HG03064 (cell line): Measurements from ENCODE around the gene SPR.
A peak's percentile ranks its signal among the peaks of the same experiment; 100 is the strongest.
"Not testable (repeated sequence)": the region's sequence is repeated elsewhere in the genome, so short reads cannot be mapped to it uniquely, and the experiment has no call there.

Experiments used
- ATAC-seq: cut with Tn5 transposase; IDR thresholded peaks from one replicate; pipeline ENCODE4 v1.9.1; 2021; ENCODE audit warnings: low read depth; ENCODE audit not compliant: unreplicated experiment

The SPR gene

DNA sequence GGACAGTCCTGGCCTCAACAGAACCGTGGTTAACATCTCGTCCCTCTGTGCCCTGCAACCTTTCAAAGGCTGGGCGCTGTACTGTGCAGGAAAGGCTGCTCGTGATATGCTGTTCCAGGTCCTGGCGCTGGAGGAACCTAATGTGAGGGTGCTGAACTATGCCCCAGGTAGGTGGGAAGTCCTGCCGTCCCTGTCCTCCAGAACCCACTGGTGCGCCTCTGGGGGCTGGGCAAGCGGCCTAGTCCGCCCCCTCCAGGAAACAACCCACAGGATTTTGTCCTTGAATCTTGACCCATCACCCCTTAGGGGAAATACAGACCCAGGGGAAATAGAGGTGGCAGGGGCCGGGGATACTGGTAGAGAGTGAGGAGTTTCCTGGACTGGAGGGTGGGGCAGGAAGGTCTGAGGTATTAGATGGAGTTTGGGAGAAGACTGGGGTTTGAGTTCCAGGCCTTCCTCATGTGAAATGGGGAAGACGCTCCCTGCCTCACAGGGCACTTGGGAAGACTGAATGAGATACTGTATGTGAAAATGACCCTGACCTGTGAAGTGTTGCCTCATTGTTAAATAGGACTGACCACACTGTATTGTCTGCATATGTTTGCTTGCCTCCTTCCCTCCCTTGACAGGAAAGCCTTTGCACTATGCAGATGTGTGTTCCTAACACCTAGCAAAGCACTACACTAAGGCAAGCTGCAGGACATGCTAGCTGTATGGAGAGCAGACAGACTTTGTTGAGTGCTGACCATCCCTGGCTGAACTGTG is 1.4 kb downstream of the SPR start:
- ATAC-seq = no peak

DNA sequence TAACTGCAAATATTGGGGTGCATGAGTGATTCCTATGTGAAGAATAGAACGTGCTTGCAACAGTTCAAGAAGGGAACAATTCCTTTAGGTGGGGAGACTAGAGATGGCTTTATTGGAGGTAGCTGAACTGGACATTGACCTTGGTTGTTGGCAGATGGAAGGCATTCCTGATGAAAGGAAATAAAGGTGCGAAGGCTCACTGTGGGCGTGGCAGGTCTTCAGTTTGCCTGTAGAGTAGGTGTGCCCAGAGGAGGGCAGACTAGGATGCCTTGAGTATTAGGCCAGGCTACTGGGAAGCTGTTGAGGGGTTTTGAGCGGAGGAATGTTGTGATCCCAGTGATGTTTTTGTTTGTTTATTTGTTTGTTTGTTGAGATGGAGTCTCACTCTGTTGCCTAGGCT is 2.8 kb downstream of the SPR start:
- no peak for ATAC-seq

DNA sequence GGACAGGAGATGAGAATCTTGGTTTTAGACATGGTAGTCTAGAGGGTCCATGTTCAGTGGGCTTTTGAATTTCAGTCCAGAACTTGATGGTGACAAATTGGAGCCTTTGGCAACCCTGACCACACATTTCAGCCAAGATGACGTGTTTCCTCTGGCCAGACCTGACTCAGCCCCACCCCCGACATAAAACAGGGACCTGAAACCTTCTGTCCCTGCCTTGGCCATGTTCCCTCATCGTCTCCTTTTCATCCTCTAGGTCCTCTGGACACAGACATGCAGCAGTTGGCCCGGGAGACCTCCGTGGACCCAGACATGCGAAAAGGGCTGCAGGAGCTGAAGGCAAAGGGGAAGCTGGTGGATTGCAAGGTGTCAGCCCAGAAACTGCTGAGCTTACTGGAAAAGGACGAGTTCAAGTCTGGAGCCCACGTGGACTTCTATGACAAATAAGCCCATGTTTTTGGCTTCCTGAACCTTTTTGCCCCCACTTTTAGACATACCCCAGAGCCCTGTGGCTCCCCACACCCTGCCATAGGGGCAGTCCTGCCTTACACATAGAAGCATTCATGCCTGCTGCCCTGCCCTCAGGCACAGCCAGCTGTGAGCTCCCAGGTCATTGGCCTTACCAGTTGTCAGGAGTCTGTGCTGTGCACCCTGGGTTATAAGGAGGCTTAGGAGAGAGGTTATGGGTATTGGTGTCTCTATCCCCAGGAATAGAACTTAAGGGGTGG is 4.0 kb downstream of the SPR start:
- ATAC-seq = no peak

DNA sequence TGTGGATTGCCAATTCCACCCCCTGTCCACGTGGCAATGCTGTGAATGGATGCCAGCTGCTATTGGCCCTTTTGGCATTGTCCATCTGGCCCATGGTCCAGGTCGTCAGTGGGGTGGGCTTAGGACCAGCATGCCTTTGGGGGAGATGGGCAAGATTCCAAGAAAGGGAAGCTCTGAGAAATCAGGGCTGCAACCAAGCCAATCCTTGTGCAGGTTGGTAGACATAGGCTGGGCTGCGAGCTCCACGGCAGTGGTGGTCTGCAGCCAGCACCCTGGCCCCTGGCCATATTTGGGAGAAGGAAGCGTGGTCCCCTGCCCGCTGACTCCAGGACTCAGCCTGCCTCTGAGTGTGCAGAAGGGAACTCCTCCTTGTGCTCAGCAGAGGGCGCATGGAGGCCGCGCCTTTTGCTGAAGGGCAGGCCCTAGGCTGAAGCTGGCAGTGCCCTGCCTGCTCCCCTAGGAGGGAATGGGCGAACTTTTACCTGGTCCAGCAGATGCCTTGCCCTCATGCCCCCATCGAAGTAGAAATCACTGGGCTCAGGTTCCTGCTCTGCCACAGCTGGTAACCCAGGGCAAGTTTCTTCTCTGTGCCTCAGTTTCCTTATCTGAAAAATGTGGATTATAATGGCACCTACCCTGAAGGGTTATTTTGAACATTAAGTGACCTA is 5.4 kb downstream of the SPR start:
- peak; percentile 52 for ATAC-seq

DNA sequence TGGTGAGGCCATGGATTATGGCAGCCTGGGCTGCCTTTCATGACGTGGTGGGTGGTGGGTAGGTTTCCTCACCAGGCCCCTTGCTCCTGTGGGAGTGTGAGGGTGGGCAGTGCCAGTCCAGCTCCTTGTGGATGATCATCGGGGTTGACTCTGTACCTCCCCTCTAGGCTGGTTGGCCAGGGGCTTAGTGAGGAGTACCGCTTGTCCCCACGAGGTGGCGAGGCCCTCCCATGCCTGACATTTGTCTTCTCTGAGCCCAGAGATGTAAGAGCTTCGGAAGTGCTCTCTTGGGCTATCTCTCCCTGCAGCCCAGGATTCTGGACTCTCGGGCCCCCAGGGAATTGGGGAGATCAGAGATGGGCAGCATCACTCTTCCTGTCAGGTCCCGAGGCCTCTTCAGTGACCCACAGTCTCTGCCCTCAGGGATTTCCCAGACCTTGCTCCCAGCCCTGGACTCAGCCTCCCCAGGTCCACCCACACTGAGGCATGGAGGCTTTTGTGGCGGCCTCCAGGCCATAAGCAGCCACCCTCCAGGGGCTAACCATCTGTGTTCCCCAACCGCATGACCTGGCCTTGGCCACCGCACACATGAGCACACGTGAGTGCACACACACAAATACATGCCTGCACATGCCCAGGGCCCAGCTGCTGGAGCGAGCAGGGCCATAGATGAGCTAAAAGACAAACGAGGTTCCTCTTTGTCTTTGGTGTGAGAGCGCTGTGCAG is 6.5 kb downstream of the SPR start:
- ATAC-seq = peak; percentile 54

DNA sequence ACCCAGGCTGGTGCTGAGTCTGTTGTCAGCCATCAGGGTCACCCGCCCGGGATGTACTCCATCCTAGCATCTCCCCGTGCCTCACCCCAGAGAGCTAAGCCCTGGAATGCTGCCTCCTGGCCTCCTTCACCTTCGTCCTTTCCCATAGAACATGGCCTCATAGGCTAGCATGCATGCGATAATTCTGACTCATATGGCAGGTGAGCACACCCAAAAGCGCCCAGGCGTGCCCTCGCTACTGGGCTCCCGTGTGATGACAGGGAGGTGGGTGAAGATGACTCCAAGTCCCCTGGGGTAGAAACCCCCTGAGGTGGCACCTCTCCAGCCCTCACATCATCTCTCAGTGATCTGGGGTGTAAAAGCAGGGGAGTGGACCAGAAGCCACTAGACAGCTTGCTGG is 7.3 kb downstream of the SPR start:
- ATAC-seq = no peak

DNA sequence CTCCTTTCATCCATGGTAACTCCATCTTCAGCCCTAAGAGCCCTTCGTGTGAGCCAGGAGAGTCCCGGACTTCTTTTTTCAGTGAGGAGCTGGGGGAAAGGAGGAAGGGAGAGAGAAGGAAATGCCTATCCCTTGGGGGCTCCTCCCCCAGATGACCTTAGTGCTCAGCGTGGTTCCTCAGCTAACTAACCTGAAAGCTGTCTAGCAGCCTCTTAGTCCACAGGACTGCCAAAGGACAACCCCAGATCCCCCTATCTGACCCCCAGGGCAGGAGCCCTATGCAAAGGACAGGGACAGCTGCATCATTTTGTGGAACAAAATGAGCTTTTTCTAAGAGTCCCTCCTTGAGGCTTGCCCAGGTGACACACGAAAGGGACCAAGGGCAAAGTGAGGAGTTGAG is 7.9 kb downstream of the SPR start:
- no peak for ATAC-seq

DNA sequence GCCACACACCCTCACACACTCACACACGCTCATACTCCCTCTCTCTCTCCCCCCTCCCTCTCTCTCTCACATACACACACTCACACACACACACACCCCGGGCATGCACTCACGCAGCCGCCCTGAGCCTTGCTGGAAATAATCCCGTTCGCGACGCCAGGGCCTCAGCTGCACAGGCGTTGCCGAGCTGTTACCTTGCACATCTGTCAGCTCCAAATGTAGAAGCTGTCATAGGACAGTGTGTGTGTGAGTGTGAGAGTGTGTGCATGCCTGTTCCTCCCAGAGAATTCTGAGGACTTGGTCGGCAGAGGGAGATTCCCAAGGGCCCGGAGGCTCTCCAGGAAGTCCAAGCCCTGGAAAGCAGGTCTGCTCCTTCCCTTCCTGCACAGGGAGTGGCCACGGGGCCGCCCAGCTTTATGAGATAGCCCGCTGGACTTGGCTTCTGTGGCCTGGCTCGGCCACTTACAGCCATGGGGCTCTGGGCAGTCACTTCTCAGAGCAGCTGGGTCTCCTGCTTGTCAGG is 8.6 kb downstream of the SPR start:
- ATAC-seq = no peak

DNA sequence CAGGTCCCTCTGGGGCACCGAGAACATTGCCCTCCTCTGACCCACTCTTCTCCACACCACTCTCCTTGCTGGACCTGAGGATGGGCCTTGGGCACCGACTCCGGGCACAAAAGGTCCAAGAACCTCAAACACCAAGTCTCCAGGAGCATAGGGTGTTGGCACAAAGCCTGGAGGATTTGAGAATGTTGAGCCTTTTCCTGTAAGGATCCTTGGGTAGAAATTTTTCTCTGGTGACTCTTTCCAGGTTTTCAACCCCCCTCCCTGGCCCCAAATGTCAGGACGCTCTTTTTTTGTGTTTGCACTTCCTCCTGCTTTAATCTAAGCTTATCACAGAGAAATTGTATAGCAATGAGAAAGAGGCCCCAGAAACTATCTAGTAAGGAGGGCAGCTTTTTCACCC is 9.2 kb downstream of the SPR start:
- no peak for ATAC-seq

DNA sequence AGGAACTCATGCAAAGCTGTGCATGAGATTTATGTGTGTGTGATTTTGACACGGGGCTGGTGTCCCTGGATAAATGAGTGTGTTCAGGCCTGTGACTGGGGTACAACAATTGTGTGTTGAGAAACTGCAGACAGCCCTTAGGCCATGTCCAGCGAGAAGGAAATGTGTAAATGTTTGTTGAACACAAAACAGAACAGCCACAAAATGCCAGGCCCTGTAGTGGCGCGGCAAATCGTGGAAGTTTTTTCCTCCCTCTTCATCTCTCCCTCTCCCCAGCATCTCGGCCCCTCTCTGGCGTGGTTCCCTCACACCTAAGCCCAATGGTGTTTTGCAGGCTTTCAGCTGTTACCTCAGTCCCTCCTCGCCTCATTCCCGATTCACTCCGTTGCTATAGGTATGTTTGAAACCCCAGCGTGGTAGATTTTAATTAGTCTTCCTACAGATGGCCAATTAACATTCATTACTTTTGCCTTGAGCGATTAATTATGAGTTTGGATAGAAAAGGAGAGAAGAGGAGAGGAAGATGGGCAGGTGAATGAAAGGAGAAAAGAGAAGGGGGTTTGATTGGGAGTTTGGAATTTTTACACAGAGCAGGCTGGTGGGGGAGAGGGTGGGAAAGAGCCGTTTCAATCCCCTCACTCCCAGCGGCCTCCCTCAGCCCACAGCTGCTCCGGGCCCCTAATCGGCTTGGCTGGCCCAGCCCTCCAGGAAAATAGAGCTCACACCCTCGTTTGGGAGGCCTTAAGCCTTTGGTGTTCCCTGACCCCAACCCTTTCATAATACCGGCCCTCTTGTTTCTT is 10.8 kb downstream of the SPR start:
- no peak for ATAC-seq

DNA sequence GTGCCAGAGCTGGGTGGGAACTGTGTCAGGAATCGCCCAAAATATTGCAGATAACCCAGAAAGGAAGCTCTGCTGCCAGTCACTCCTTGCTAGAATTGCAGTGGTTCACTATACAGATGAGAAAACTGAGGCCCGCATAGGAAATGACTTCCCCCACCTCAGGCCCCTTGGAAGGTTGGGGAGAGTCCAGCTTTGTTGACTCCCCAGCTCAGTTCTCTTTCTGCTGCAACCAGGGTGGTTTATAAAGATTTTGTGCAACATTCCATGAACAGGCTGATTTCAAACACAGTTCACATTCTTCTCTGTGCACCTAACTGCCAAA is 11.3 kb downstream of the SPR start:
- no peak for ATAC-seq

DNA sequence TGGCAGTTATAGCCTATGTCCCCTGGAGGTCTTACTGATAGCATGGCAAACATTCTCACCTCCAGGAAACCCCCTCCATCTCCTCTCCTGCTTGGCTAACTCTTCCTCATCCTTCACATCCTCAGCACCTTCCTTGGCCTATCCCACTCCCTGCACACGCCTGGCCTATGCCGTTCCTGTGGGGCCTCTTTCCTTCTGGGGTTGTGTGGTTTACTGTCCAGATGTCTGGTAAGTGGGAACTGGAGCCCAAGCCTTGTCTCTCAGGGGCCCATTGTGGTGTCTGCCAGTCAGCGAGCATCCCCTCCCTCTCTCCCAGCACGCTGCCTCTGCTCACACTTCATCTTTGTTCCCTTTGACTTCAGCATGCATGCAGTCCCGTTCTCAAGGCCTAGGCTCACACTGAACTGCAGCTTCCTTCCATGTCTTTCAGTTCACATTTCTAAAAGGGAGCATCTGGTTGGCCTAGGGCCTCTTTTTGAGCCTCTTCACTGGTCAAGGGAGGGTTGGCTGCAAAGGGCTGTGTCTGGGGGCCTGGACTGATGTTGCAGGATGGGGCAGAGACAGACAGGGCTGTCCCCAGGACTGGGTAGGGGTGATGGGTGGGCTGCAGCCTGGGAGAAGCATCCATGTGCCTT is 13.1 kb downstream of the SPR start:
- no peak for ATAC-seq

DNA sequence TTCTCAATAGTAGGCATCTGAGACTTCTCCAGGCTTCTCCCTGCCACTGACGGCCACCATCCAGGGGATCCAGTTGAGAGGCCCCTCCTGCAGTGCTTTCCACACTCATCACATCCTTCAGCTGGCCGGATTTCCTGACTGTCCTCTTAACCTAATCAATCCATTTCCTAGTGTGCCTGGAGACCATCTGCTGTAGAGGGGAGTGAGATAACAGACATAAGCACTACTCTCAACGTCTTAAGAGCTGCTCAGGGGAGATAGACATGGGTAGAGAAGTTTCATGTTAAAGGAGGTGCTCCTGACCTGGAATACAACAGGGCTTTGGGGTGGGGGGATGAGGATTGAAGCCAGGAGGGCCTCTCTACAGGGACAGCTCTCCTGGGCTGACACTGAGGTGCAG is 14.2 kb downstream of the SPR start:
- no peak for ATAC-seq

DNA sequence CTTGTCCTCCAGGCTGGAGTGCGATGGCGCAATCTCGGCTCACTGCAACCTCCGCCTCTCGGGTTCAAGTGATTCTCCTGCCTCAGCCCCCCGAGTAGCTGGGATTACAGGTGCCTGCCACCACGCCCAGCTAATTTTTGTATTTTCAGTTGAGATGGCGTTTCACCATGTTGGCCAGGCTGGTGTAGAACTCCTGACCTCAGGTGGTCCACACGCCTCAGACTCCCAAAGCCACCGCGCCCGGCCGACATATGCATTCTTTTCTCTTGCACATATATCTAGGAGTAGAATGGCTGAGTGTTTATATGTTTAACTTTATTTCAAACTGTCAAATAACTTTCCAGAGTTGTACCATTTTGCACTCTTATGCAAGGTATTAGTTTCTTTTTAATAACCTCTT is 20.2 kb downstream of the SPR start:
- ATAC-seq = not testable (repeated sequence)

DNA sequence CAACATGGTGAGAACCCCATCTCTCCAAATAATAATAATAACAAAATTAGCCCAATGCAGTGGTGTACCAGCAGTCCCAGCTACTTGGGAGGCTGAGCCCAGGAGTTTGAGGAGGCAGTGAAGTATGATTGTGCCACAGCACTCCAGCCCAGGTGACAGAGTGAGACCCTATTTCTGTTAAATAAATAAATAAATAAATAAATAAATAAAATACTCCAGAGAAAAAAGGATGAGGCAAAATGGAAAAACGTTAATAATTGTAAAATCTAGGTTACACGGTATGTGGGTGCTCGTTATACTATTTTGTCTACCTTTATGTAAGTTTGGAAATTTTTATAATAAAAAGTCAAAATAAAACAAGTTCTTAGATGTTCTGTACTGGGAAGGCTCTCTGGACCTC is 21.5 kb downstream of the SPR start:
- ATAC-seq = no peak

DNA sequence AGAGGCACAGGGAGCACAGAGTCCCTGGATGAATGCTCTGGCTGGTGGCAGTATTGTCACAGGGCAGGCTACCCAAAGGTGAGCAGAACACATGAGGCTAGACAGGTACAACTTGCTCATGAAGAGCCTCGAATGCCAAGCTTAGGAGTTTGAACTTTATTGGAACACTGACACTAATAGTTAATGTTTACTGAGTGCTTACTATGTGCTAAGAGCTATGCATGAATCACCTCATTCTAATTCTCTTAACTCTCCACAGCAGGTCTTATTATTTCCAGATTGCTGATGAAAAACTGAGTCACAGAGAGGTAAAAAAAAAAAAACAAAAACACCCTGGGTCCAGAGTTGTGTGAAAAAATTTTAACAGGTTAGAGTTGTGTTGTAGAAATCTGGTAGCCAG is 24.0 kb downstream of the SPR start:
- ATAC-seq = no peak

DNA sequence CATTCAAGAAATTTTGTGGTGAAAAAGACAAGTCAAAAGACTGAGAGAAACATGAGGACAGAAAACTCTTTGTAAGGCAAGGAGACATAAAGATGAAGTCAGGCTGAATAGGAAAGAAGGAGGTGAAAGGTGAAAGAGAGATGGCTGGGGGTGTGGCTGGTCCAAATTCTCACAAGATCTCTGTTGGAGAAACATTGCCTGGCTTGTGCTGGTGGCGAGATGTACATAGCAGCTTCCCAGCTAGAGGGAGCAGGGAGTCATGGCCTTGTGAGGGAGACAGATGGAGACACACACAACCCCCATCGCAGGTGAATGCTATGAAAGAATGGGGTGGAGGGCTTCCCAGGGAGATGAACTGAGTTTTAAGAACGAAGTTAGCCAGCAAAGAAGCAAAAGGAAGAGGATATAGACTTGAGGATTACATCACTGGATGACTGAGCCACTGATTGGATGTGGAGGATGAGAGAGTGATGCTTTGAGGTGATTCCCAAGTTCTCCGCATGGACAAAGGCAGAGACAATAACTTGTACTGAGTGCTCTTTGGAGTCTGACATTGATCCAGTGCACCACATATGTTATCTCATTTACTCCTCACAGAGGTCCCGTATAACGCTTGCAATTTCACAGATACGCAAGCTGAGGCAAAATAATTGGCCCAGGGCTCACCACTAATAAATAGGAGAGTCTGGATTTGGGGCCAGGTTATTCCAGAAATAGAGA is 26.4 kb downstream of the SPR start:
- ATAC-seq = no peak

DNA sequence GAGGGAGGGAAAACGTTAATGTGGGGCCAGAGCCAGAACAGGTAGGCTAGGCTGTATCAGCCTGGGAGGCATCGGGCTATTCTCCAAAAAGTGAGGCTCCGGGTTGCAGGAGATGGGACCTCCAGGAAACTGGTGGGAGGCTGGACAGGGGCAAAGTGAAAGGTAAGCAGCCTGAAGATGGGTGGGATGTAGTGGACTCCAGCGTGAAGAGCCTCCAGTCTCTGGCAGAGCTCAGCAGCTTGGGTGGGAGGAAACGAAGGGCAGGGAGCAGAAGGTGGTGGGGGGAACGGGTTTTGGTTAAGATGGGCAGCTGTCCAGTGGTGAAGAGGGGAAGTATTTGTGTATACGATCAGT is 27.0 kb downstream of the SPR start:
- no peak for ATAC-seq

DNA sequence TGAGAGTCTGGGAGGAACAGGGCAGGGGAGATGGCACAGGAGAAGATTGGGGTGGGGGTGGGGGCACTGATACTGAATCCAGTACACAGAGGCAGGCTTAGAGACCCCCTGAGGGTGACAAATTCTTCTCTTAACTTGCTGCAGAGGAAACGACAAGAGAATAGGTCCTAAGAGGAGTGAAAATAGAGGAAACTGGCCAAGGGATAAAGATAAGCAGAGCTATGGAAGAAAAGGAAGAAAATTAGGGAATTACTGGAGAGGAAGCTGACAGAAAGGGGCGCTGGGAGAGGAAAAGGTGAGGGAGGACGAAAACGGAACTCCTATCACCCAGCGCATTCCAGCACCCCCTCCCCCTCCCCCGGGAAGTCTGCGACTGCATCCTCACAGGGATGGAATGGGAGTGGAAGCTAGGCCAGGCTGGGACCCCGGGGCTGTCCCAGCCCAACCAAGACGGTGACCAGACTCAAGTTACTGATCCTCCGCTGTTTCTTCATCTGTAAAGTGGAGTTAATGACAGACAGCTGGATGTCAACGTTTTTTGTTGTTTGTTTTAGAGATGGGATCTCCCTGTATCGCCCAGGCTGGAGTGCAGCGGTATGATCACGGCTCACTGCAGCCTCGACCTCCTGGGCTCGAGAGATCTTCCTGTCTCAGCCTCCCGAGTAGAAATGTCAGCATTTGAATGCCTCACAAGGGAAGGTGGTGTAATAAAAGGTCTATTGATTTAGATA is 27.5 kb downstream of the SPR start:
- no peak for ATAC-seq
